Hepatocyte (in vitro differentiated cells): ENCODE measurements around the gene DNAH11. TPM values are rescaled to one million over a fixed set of nuclear protein-coding genes. Genes with fewer than 3 reads are reported as not detected.

ENCODE experiments used
- DNase-seq: peaks from one replicate; pipeline ENCODE4 v3.0.0-alpha.2; 2016; ENCODE audit warnings: low spot score
- H2AFZ ChIP-seq: fragments of 200-600 bp; sonication (generic); 2 replicates; pipeline ENCODE4 v1.6.0; 2016; ENCODE audit warnings: antibody characterized with exemption, mild to moderate bottlenecking
- H3K27ac ChIP-seq: fragments of 200-600 bp; sonication (generic); 2 replicates; pipeline ENCODE4 v1.5.1; 2016; ENCODE audit warnings: mild to moderate bottlenecking
- H3K27me3 ChIP-seq: fragments of 200-600 bp; sonication (generic); 2 replicates; pipeline ENCODE4 v1.6.1; 2016
- H3K36me3 ChIP-seq: fragments of 200-600 bp; sonication (generic); replicated peaks from 2 replicates; pipeline ENCODE4 v1.5.1; 2016; ENCODE audit warnings: low read depth; ENCODE audit not compliant: insufficient read depth
- H3K4me1 ChIP-seq: fragments of 200-600 bp; sonication (generic); 2 replicates; pipeline ENCODE4 v1.5.1; 2016; ENCODE audit warnings: mild to moderate bottlenecking, moderate library complexity; ENCODE audit not compliant: insufficient read depth
- H3K4me2 ChIP-seq: fragments of 200-600 bp; sonication (generic); 2 replicates; pipeline ENCODE4 v1.6.0; 2016
- H3K4me3 ChIP-seq: fragments of 200-600 bp; sonication (generic); 2 replicates; pipeline ENCODE4 v1.5.1; 2016; ENCODE audit warnings: mild to moderate bottlenecking
- H3K79me2 ChIP-seq: fragments of 200-600 bp; sonication (generic); 2 replicates; pipeline ENCODE4 v1.6.0; 2017; ENCODE audit warnings: mild to moderate bottlenecking
- H3K9me2 ChIP-seq: fragments of 200-600 bp; sonication (generic); replicated peaks from 2 replicates; pipeline ENCODE4 v1.6.0; 2017; ENCODE audit warnings: mild to moderate bottlenecking; ENCODE audit not compliant: insufficient read depth
- H3K9me3 ChIP-seq: fragments of 200-600 bp; sonication (generic); 2 replicates; pipeline ENCODE4 v1.5.1; 2016; ENCODE audit warnings: low read depth, mild to moderate bottlenecking
- H4K20me1 ChIP-seq: fragments of 200-600 bp; sonication (generic); 2 replicates; pipeline ENCODE4 v1.6.0; 2016; ENCODE audit warnings: mild to moderate bottlenecking; ENCODE audit not compliant: insufficient read depth, poor library complexity, severe bottlenecking
- CTCF ChIP-seq: fragments of 200-600 bp; sonication (generic); IDR thresholded peaks from 2 replicates; pipeline ENCODE4 v1.5.1; 2016; ENCODE audit warnings: antibody characterized with exemption, mild to moderate bottlenecking; ENCODE audit not compliant: poor library complexity
- EZH2 ChIP-seq: fragments of 200-600 bp; sonication (generic); IDR thresholded peaks from 2 replicates; pipeline ENCODE4 v1.6.1; 2016; ENCODE audit warnings: antibody characterized with exemption, mild to moderate bottlenecking, borderline replicate concordance
- EZH2phosphoT487 ChIP-seq: fragments of 200-600 bp; sonication (generic); IDR thresholded peaks from one replicate; pipeline ENCODE4 v1.6.1; 2018; ENCODE audit warnings: antibody characterized with exemption, mild to moderate bottlenecking, low read depth, moderate library complexity; ENCODE audit not compliant: unreplicated experiment, severe bottlenecking
- WGBS: methylation state at CpG from one replicate; pipeline ENCODE4 v1.1.6; 2016; ENCODE audit warnings: low lambda C conversion rate; ENCODE audit errors: missing lambda C conversion rate; 5-methylcytosine and 5-hydroxymethylcytosine counted together
- polyA plus RNA-seq: library from polyadenylated mRNA; unstranded; fragments of >200 nt; fragmentation: Nextera tagmentation; extraction: Ambion mirVana; gene quantifications from 2 replicates; pipeline ENCODE4 v1.2.1, GENCODE V29; 2016
- total RNA-seq: library from RNA; depleted of rRNA; stranded (reverse); fragments of >200 nt; gene quantifications from 2 replicates; pipeline ENCODE4 v1.2.3, GENCODE V29; 2014

DNAH11 gene
- total and polyA plus RNA-seq, 2 experiments from 2014 or later = 0.43 to 1.3 TPM

GRCh38 chr7:21603462-21603861, 60.6 kb downstream of the DNAH11 start:
- H3K4me1 ChIP-seq = no peaks in the 10 kb centered on the region
- H3K4me3 ChIP-seq = no peak overlapping the region
- no peak overlapping the region for H3K4me2 ChIP-seq
- H3K27ac ChIP-seq = no peak overlapping the region
- no peaks in the 10 kb centered on the region for H4K20me1 ChIP-seq
- no peaks in the 10 kb centered on the region for H3K27me3 ChIP-seq
- no peaks in the 10 kb centered on the region for H3K9me2 ChIP-seq
- H3K9me3 ChIP-seq = no peaks in the 10 kb centered on the region
- no peaks in the 10 kb centered on the region for H3K36me3 ChIP-seq
- DNase-seq = no peak
- TF ChIP-seq EZH2phosphoT487 (no peak), CTCF (no peak), EZH2 (no peak)
- no peak overlapping the region for H2AFZ ChIP-seq
- H3K79me2 ChIP-seq = no peaks in the 10 kb centered on the region

- Histone ChIP-seq H3K36me3 (no peaks in the 10 kb centered on the region), H2AFZ (no peak overlapping the region), H3K79me2 (no peaks in the 10 kb centered on the region), H3K27me3 (no peaks in the 10 kb centered on the region), H3K4me2 (no peak overlapping the region), H4K20me1 (no peaks in the 10 kb centered on the region), H3K4me3 (no peak overlapping the region), H3K9me2 (no peaks in the 10 kb centered on the region), H3K9me3 (no peaks in the 10 kb centered on the region), H3K4me1 (no peaks in the 10 kb centered on the region), H3K27ac (no peak overlapping the region)
- 88% methylated on average over 5 of the region's 5 CpGs for WGBS
- DNase-seq = no peak
- no peak for TF ChIP-seq EZH2
- TF ChIP-seq CTCF = no peak
- no peak for TF ChIP-seq EZH2phosphoT487
Measured at GRCh38 chr7:21603972-21604749, 61.3 kb downstream of the DNAH11 start.

GRCh38 chr7:21605008-21605585, 62.3 kb downstream of the DNAH11 start:
- no peak overlapping the region for H3K27ac ChIP-seq
- no peaks in the 10 kb centered on the region for H4K20me1 ChIP-seq
- H3K27me3 ChIP-seq = no peaks in the 10 kb centered on the region
- no peak overlapping the region for H2AFZ ChIP-seq
- no peak overlapping the region for H3K4me2 ChIP-seq
- WGBS = 62% methylated on average over 3 of the region's 3 CpGs
- no peak for DNase-seq
- H3K4me3 ChIP-seq = no peak overlapping the region
- H3K9me2 ChIP-seq = no peaks in the 10 kb centered on the region
- H3K4me1 ChIP-seq = no peaks in the 10 kb centered on the region
- no peak for TF ChIP-seq EZH2phosphoT487
- TF ChIP-seq EZH2 = no peak
- no peak for TF ChIP-seq CTCF
- H3K9me3 ChIP-seq = no peaks in the 10 kb centered on the region
- no peaks in the 10 kb centered on the region for H3K36me3 ChIP-seq
- H3K79me2 ChIP-seq = no peaks in the 10 kb centered on the region
